ENCODE measurements around the gene APOBEC3G.
"Not testable (repeated sequence)": the region's sequence is repeated elsewhere in the genome, so short reads cannot be mapped to it uniquely, and the experiment has no call there.

The APOBEC3G gene

DNA sequence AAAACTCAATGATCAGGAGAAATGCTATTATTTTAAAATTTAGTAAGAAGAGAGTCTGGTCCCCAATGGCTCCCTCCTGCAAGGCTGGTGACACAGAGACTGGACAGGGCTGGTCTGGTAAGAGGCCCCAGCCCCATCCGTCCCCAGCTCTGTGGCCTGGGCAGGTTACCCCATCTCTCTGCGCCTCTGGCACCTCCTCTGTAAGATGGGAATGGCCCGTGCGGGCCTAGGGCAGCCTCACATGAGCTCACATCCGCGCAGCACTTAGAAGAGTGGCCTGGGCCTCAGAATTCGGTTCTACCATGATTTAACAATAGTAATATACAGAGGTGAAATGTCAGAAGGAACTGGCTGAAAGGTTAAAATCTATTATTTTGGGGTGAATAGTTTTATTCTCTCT, 35.2 kb upstream of the APOBEC3G start:
- Histone ChIP-seq H3K27ac (ENCODE audit: low read depth, low read length) (no peak overlapping the region), H3K4me3 (ENCODE audit: low read depth, low read length) (no peak overlapping the region), H3K4me1 (ENCODE audit: control insufficient read depth, insufficient read depth, low read length) (peaks cover 15% of the 10 kb centered on the region), H3K9ac (ENCODE audit: low read depth, low read length) (no peak overlapping the region), H3K36me3 (ENCODE audit: control insufficient read depth, insufficient read depth, low read length) (0 out of 2 replicates have a peak, but pooled peaks cover 3% of the 10 kb centered on the region), H3K27me3 (ENCODE audit: control insufficient read depth, insufficient read depth, low read length) (no peaks in the 10 kb centered on the region), H3K9me3 (ENCODE audit: control insufficient read depth, insufficient read depth, low read length) (no peaks in the 10 kb centered on the region)

DNA sequence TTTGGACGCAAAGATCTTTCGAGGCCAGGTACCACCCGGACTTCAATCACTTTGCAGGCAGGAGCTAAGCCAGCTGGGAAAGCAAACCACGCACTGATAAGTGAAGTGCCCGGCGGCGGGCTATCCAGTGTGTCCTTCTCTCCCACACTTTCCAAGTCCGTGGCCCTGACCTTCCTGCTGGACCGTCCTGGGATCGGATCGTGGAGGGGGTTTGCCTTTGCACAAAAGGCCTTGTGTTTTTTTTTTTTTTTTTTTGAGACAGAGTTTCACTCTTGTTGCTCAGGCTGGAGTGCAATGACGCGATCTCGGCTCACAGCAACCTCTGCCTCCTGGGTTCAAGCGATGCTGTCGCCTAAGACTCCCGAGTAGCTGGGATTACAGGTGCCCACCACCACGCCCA, 34.0 kb upstream of the APOBEC3G start:
- peaks cover 21% of the 10 kb centered on the region; the same call in 1 of the 2 replicates for H3K4me1 ChIP-seq (ENCODE audit: control insufficient read depth, insufficient read depth, low read length)
- not testable (repeated sequence) for H3K9ac ChIP-seq (ENCODE audit: low read depth, low read length); H3K27me3 ChIP-seq (ENCODE audit: control insufficient read depth, insufficient read depth, low read length); H3K27ac ChIP-seq (ENCODE audit: low read depth, low read length); H3K9me3 ChIP-seq (ENCODE audit: control insufficient read depth, insufficient read depth, low read length); H3K4me3 ChIP-seq (ENCODE audit: low read depth, low read length); H3K36me3 ChIP-seq (ENCODE audit: control insufficient read depth, insufficient read depth, low read length)

DNA sequence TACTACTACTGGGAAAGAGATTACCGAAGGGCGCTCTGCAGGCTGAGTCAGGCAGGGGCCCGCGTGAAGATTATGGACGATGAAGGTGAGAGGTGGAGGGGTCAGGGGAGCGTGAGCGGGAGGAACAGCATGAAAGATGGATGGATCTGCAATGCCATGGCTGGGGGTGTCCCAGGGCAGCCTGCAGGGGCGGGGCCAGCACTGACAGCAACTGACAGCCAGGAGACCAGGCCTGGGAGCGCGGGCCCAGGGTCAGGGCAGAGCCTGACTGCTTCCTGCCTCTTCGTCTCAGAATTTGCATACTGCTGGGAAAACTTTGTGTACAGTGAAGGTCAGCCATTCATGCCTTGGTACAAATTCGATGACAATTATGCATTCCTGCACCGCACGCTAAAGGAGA, 31.9 kb upstream of the APOBEC3G start:
- not testable (repeated sequence) for H3K9ac ChIP-seq (ENCODE audit: low read depth, low read length); H3K9me3 ChIP-seq (ENCODE audit: control insufficient read depth, insufficient read depth, low read length); H3K4me3 ChIP-seq (ENCODE audit: low read depth, low read length); H3K36me3 ChIP-seq (ENCODE audit: control insufficient read depth, insufficient read depth, low read length); H3K27me3 ChIP-seq (ENCODE audit: control insufficient read depth, insufficient read depth, low read length); H3K27ac ChIP-seq (ENCODE audit: low read depth, low read length)
- peaks cover 12% of the 10 kb centered on the region; the same call in 1 of the 2 replicates for H3K4me1 ChIP-seq (ENCODE audit: control insufficient read depth, insufficient read depth, low read length)

DNA sequence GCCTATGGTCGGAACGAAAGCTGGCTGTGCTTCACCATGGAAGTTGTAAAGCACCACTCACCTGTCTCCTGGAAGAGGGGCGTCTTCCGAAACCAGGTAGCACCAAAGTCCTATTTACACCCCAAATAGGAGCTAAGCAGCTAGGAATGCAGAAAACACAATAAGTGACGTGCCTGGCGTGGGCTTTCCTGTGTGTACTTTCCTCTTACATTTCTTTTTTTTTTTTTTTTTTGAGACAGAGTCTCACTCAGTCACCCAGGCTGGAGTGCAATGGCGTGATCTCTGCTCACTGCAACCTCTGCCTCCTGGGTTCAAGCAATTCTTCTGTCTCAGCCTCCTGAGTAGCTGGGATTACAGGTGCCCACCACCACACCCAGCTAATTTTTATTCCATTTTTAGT, 27.6 kb upstream of the APOBEC3G start:
- peaks cover 17% of the 10 kb centered on the region; the same call in 1 of the 2 replicates for H3K4me1 ChIP-seq (ENCODE audit: control insufficient read depth, insufficient read depth, low read length)
- H3K9ac ChIP-seq (ENCODE audit: low read depth, low read length); H3K27ac ChIP-seq (ENCODE audit: low read depth, low read length); H3K9me3 ChIP-seq (ENCODE audit: control insufficient read depth, insufficient read depth, low read length); H3K36me3 ChIP-seq (ENCODE audit: control insufficient read depth, insufficient read depth, low read length); H3K27me3 ChIP-seq (ENCODE audit: control insufficient read depth, insufficient read depth, low read length); H3K4me3 ChIP-seq (ENCODE audit: low read depth, low read length): not testable (repeated sequence)

DNA sequence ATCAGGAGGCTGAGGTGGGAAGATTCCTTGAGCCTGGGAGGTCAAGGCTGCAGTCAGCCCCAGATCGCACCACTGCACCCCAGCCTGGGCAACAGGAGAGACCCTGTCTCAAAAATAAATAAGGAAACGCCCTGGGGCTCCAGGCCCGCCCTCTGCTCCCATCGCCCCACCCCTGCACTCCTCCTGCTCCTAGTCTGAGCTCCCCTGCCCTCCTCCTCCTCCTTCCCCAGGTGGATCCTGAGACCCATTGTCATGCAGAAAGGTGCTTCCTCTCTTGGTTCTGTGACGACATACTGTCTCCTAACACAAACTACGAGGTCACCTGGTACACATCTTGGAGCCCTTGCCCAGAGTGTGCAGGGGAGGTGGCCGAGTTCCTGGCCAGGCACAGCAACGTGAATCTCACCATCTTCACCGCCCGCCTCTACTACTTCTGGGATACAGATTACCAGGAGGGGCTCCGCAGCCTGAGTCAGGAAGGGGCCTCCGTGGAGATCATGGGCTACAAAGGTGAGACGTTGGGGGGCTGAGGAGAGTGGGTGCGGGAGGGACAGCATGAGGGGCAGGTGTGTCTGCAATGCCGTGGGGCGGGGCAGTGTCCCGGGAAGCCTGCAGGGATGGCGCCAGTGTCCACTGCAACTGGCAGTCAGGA, 25.1 kb upstream of the APOBEC3G start:
- H3K4me1 ChIP-seq (ENCODE audit: control insufficient read depth, insufficient read depth, low read length): 0 out of 2 replicates have a peak, but pooled peaks cover 14% of the 10 kb centered on the region
- not testable (repeated sequence) for H3K4me3 ChIP-seq (ENCODE audit: low read depth, low read length); H3K9ac ChIP-seq (ENCODE audit: low read depth, low read length); H3K27me3 ChIP-seq (ENCODE audit: control insufficient read depth, insufficient read depth, low read length); H3K27ac ChIP-seq (ENCODE audit: low read depth, low read length); H3K9me3 ChIP-seq (ENCODE audit: control insufficient read depth, insufficient read depth, low read length); H3K36me3 ChIP-seq (ENCODE audit: control insufficient read depth, insufficient read depth, low read length)

DNA sequence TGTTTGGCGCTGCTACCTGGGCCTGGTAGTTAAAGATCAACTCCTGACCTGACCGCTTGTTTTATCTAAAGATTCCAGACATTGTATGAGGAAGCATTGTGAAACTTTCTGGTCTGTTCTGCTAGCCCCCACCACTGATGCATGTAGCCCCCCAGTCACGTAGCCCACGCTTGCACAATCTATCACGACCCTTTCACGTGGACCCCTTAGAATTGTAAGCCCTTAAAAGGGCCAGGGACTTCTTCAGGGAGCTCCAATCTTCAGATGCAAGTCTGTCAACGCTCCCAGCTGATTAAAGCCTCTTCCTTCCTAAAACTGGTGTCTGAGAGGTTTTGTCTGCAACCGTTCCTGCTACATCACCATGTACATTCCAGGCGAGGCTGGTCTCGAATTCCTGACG, 21.4 kb upstream of the APOBEC3G start:
- H3K9me3 ChIP-seq (ENCODE audit: control insufficient read depth, insufficient read depth, low read length): no peaks in the 10 kb centered on the region
- no peak overlapping the region for H3K4me3 ChIP-seq (ENCODE audit: low read depth, low read length)
- no peak overlapping the region for H3K27ac ChIP-seq (ENCODE audit: low read depth, low read length)
- H3K36me3 ChIP-seq (ENCODE audit: control insufficient read depth, insufficient read depth, low read length): no peaks in the 10 kb centered on the region
- H3K27me3 ChIP-seq (ENCODE audit: control insufficient read depth, insufficient read depth, low read length): no peaks in the 10 kb centered on the region
- no peak overlapping the region for H3K9ac ChIP-seq (ENCODE audit: low read depth, low read length)
- 0 out of 2 replicates have a peak, but pooled peaks cover 7% of the 10 kb centered on the region for H3K4me1 ChIP-seq (ENCODE audit: control insufficient read depth, insufficient read depth, low read length)

DNA sequence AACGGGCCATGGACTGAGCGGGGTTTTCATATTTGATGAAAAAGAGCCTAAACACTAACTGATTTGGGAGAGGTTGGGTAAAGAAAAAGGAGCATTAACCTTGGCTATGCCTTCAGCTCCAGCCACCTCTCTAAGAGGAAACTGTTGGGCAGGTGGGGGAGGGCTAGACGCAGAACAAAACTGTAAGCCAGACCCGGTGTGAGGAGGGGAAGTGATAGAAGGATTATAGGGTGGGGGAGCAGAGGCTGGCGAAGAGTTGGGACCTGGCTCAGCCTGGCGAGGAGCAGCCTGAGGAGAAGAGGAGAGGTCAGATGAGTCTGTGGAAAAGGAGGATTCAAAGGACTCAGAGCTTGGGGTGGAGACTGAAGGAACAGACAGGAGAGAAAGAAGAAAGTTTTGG, 15.8 kb upstream of the APOBEC3G start:
- not testable (repeated sequence) for H3K9me3 ChIP-seq (ENCODE audit: control insufficient read depth, insufficient read depth, low read length); H3K27ac ChIP-seq (ENCODE audit: low read depth, low read length); H3K9ac ChIP-seq (ENCODE audit: low read depth, low read length); H3K36me3 ChIP-seq (ENCODE audit: control insufficient read depth, insufficient read depth, low read length); H3K4me1 ChIP-seq (ENCODE audit: control insufficient read depth, insufficient read depth, low read length); H3K27me3 ChIP-seq (ENCODE audit: control insufficient read depth, insufficient read depth, low read length); H3K4me3 ChIP-seq (ENCODE audit: low read depth, low read length)

DNA sequence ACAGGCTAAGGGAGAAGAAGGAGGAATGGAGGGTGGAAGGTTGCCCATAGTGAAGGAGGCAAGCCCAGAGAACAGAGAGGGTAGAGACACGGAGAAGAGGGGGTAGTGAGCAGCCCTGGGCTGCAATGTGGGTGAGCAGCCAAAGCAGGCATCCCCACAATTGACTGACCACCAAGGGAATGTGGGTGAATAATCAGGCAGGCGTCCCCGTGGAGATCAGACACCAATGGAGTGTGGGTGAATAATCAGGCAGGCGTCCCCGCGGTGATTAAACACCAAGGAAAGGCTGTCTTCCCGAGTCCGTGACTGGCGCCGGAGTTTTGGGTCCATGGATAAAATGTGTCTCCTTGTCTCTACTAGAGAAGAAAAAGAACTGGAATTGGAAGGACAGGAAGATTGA, 15.1 kb upstream of the APOBEC3G start:
- not testable (repeated sequence) for H3K4me1 ChIP-seq (ENCODE audit: control insufficient read depth, insufficient read depth, low read length); H3K36me3 ChIP-seq (ENCODE audit: control insufficient read depth, insufficient read depth, low read length); H3K9ac ChIP-seq (ENCODE audit: low read depth, low read length); H3K4me3 ChIP-seq (ENCODE audit: low read depth, low read length); H3K27me3 ChIP-seq (ENCODE audit: control insufficient read depth, insufficient read depth, low read length); H3K9me3 ChIP-seq (ENCODE audit: control insufficient read depth, insufficient read depth, low read length); H3K27ac ChIP-seq (ENCODE audit: low read depth, low read length)

DNA sequence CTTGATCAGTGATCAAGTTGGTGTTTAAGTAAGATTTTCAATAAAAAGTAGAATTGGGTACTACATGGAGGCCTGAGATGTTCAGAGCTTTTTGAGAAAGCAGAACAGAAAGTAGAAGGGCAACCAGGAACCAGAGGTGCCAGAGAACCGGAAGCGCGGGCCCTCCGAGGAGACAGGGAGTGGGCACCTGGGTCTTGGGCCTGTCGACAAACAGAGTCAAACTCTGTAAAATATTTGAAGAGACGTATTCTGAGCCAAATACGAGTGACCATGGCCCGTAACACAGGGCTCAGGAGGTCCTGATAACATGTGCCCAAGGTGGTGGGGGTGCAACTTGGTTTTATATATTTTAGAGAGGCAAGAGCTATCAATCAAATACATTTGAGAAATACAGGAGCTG, 13.2 kb upstream of the APOBEC3G start:
- H3K27ac ChIP-seq (ENCODE audit: low read depth, low read length); H3K4me3 ChIP-seq (ENCODE audit: low read depth, low read length); H3K4me1 ChIP-seq (ENCODE audit: control insufficient read depth, insufficient read depth, low read length); H3K9me3 ChIP-seq (ENCODE audit: control insufficient read depth, insufficient read depth, low read length); H3K9ac ChIP-seq (ENCODE audit: low read depth, low read length); H3K36me3 ChIP-seq (ENCODE audit: control insufficient read depth, insufficient read depth, low read length); H3K27me3 ChIP-seq (ENCODE audit: control insufficient read depth, insufficient read depth, low read length): not testable (repeated sequence)

DNA sequence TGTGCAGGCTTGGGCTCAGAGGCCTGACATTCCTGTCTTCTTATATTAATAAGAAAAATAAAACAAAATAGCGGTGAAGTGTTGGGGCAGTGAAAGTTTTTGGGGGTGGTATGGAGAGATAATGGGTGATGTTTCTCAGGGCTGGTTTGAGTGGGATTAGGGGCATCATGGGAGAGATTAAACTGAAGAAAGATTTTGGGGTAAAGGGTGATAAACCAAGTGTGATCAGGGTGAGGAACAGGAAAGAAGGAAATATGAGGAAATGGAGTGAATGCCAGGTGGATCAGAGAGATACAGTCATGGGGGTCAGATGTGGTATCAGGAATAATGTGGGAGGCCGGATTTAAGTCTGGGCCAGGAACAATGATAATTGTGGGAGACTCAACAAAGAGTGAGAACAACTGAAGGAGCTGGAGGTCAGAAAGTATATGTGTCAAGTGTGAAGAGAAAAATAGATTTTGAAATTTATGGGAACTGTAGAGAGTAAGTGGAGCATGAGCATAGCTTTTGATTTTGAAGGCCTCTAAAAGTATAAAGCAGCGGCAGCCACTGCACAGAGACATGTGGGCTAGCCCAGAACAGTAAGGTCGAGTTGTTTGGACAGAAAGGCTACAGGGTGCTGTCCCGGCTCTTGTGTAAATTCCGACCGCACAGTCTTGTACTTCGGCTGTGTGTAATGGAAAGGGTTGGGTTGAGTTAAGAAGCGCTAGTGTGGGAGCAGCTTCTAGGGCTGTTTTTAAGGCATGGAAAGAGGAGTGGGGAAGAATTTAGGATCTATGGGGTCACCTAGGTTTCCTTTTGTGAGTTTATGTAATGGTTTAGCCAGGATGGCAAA, 10.4 kb upstream of the APOBEC3G start:
- H3K9me3 ChIP-seq (ENCODE audit: control insufficient read depth, insufficient read depth, low read length); H3K27ac ChIP-seq (ENCODE audit: low read depth, low read length); H3K36me3 ChIP-seq (ENCODE audit: control insufficient read depth, insufficient read depth, low read length); H3K27me3 ChIP-seq (ENCODE audit: control insufficient read depth, insufficient read depth, low read length); H3K9ac ChIP-seq (ENCODE audit: low read depth, low read length); H3K4me1 ChIP-seq (ENCODE audit: control insufficient read depth, insufficient read depth, low read length); H3K4me3 ChIP-seq (ENCODE audit: low read depth, low read length): not testable (repeated sequence)

DNA sequence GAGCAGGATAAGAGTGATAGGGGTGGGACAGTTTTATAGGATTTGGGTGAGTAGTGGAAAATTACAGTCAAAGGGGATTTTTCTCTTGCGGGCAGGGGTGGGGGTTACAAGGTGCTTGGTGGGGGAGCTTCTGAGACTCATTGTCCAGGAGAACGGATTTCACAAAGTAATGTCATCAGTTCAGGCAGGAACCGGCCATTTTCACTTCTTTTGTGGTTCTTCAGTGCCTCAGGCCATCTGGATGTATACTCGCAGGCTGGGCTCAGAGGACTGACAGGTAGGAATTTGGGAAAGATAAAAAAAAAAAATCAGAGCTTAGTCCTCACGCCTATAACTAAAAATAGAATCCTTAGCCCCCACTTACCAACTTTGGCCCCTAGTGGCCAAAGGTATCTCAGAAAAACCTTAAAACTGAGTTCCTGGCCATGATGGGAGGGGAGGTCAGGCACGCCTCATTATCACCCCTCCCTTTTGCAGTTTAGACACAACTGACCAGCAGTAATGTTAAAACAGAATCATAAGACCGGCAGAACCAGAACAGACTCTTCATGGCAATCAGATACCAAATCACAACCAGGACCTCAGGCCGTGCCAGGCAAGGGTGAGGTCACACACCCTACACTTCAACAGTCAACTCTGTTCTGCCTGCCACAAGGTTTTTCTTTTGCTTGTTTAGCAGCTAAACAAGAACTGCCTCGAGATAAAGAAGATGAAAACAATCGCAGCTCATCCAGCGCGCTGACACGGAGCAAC, 8.9 kb upstream of the APOBEC3G start:
- no peak overlapping the region for H3K4me3 ChIP-seq (ENCODE audit: low read depth, low read length)
- H3K27ac ChIP-seq (ENCODE audit: low read depth, low read length): no peak overlapping the region
- H3K9me3 ChIP-seq (ENCODE audit: control insufficient read depth, insufficient read depth, low read length): no peaks in the 10 kb centered on the region
- no peaks in the 10 kb centered on the region for H3K36me3 ChIP-seq (ENCODE audit: control insufficient read depth, insufficient read depth, low read length)
- no peaks in the 10 kb centered on the region for H3K27me3 ChIP-seq (ENCODE audit: control insufficient read depth, insufficient read depth, low read length)
- no peaks in the 10 kb centered on the region for H3K4me1 ChIP-seq (ENCODE audit: control insufficient read depth, insufficient read depth, low read length)
- no peak overlapping the region for H3K9ac ChIP-seq (ENCODE audit: low read depth, low read length)
